Measurements from ENCODE around the gene RTBDN.
A peak's percentile ranks its signal among the peaks of the same experiment; 100 is the strongest.
"Not testable (repeated sequence)": the region's sequence is repeated elsewhere in the genome, so short reads cannot be mapped to it uniquely, and the experiment has no call there.

Gene RTBDN

GRCh38 chr19:12825254-12826131 lies 8.9 kb downstream of the RTBDN start:
- DNase-seq (ENCODE audit: low read depth in 3 of 3) = no peak

- DNase-seq (ENCODE audit: low read depth in 3 of 3) = no peak
Observed at GRCh38 chr19:12821761-12822160, 12.6 kb downstream of the RTBDN start.

- not testable (repeated sequence) for DNase-seq (ENCODE audit: low read depth in 3 of 3)
Observed at GRCh38 chr19:12817810-12818209, 16.6 kb downstream of the RTBDN start.

- not testable (repeated sequence) for DNase-seq (ENCODE audit: low read depth in 3 of 3)
Observed at GRCh38 chr19:12817188-12817587, 17.2 kb downstream of the RTBDN start.

- DNase-seq (ENCODE audit: low read depth in 3 of 3) = no peak
Observed at GRCh38 chr19:12815088-12815487, 19.3 kb downstream of the RTBDN start.

- DNase-seq (ENCODE audit: low read depth in 3 of 3) = peak; percentile 74 to 79 (median 78)
Observed at GRCh38 chr19:12806242-12807081, 27.9 kb downstream of the RTBDN start, which contains the start of gene RNASEH2A. TSS of gene RNASEH2A (plus strand) at chr19:12806584. CDS start at chr19:12806674, 90 bp downstream.

- no peak for DNase-seq (ENCODE audit: low read depth in 3 of 3)
Observed at GRCh38 chr19:12804051-12804450, 30.3 kb downstream of the RTBDN start.

- DNase-seq (ENCODE audit: low read depth in 3 of 3) = no peak
Observed at GRCh38 chr19:12802267-12803106, 31.9 kb downstream of the RTBDN start.

GRCh38 chr19:12801466-12802266 lies 32.7 kb downstream of the RTBDN start, which contains the start of the genes PRDX2 and THSD8:
TSS of gene PRDX2 (minus strand) at chr19:12801800. CDS start at chr19:12801261, 539 bp downstream.
TSS of gene THSD8 (plus strand) at chr19:12802069. CDS start at chr19:12802072, 3 bp downstream.
- DNase-seq (ENCODE audit: low read depth in 3 of 3) = peak in 1 of 3 experiments; percentile 63

GRCh38 chr19:12800923-12801465 lies 33.4 kb downstream of the RTBDN start:
- DNase-seq (ENCODE audit: low read depth in 3 of 3) = no peak

GRCh38 chr19:12800466-12800770 lies 34.0 kb downstream of the RTBDN start:
- DNase-seq (ENCODE audit: low read depth in 3 of 3) = no peak

- DNase-seq (ENCODE audit: low read depth in 3 of 3) = no peak
Observed at GRCh38 chr19:12799742-12800465, 34.5 kb downstream of the RTBDN start.

GRCh38 chr19:12797607-12798006 lies 36.8 kb downstream of the RTBDN start:
- DNase-seq (ENCODE audit: low read depth in 3 of 3) = not testable (repeated sequence)

- no peak for DNase-seq (ENCODE audit: low read depth in 3 of 3)
Observed at GRCh38 chr19:12797141-12797587, 37.2 kb downstream of the RTBDN start.

GRCh38 chr19:12796146-12797071 lies 38.0 kb downstream of the RTBDN start:
- peak in 2 of 3 experiments; percentile 60 to 63 for DNase-seq (ENCODE audit: low read depth in 3 of 3)

GRCh38 chr19:12794971-12795381 lies 39.4 kb downstream of the RTBDN start:
- DNase-seq (ENCODE audit: low read depth in 3 of 3) = no peak

GRCh38 chr19:12794196-12794941 lies 40.0 kb downstream of the RTBDN start:
- no peak for DNase-seq (ENCODE audit: low read depth in 3 of 3)
